Sigmoid colon (tissue), 7 donors: Measurements from ENCODE around the gene TPI1. TPM values are rescaled to one million over a fixed set of nuclear protein-coding genes. Genes with fewer than 3 reads are reported as not detected.
A peak's percentile ranks its signal among the peaks of the same experiment; 100 is the strongest.
"Not testable (repeated sequence)": the region's sequence is repeated elsewhere in the genome, so short reads cannot be mapped to it uniquely, and the experiment has no call there.

Experiments used
- DNase-seq: peaks from one replicate; pipeline ENCODE4 v3.0.0-alpha.2; 2019
- H3K27ac ChIP-seq, 4 donors: fragments of 200-600 bp; sonication (generic); one replicate each; pipeline ENCODE4 v1.5.1; 2016 to 2019; ENCODE audit warnings: mild to moderate bottlenecking in 1 of 4
- H3K27me3 ChIP-seq, 3 donors: fragments of 200-600 bp; sonication (generic); one replicate each; pipeline ENCODE4 v1.5.1; 2019; ENCODE audit warnings: mild to moderate bottlenecking in 1 of 3
- H3K36me3 ChIP-seq, 4 donors: fragments of 200-600 bp; sonication (generic); one replicate each; pipeline ENCODE4 v1.5.1; 2016 to 2019
- H3K4me1 ChIP-seq, 4 donors: fragments of 200-600 bp; sonication (generic); one replicate each; pipeline ENCODE4 v1.5.1; 2017 to 2019
- H3K4me3 ChIP-seq, 4 donors: fragments of 200-600 bp; sonication (generic); one replicate each; pipeline ENCODE4 v1.5.1; 2017 to 2019; ENCODE audit warnings: mild to moderate bottlenecking in 2 of 4, moderate library complexity in 1 of 4
- H3K9me3 ChIP-seq, 4 donors: fragments of 200-600 bp in 3 of 4; sonication (generic) in 3 of 4; one replicate each; pipeline versions ENCODE4 v1.5.1 to v1.6.1; 2013 to 2019
- EP300 ChIP-seq, 4 donors: sonication (generic); formaldehyde crosslinking; IDR thresholded peaks; one replicate each; pipeline ENCODE4 v1.6.1; 2017; ENCODE audit warnings: antibody characterized with exemption in 4 of 4
- POLR2A ChIP-seq, 2 donors: fragments of 450-650 bp; IDR thresholded peaks; one replicate each; pipeline ENCODE4 v1.6.1; 2016; ENCODE audit warnings: antibody characterized with exemption in 2 of 2, mild to moderate bottlenecking in 2 of 2, moderate library complexity in 2 of 2
- POLR2AphosphoS5 ChIP-seq, 4 donors: sonication (generic); formaldehyde crosslinking; IDR thresholded peaks; one replicate each; pipeline ENCODE4 v1.6.1; 2017; ENCODE audit warnings: antibody characterized with exemption in 4 of 4
- WGBS, 2 donors: extraction: QIAGEN DNeasy Blood & Tissue Kit; methylation state at CpG; one replicate each; pipeline ENCODE4 v1.1.7; 2013; 5-methylcytosine and 5-hydroxymethylcytosine counted together
- intact Hi-C: fragments of 100-400 bp; cut with DNase I; formaldehyde crosslinking; loops from one replicate; pipeline ENCODE4 v1.15.1; 2023
- polyA plus RNA-seq, 3 donors: library from polyadenylated mRNA; stranded (reverse); fragments of 200-250 nt; gene quantifications; one replicate each; pipeline ENCODE4 v1.2.3, GENCODE V29; 2013
- total RNA-seq, 4 donors: library from RNA; depleted of rRNA; stranded (reverse); fragments of >200 nt; gene quantifications; one replicate each; pipeline ENCODE4 v1.1.0, GENCODE V29; 2016
- TF ChIP-seq, protein P1 (sequence below), 4 experiments: fragments of 450-650 bp in 3 of 4; fragments of 200-600 bp in 1 of 4; IDR thresholded peaks; one replicate each; pipeline ENCODE4 v1.5.1; 2016 to 2019; ENCODE audit warnings: antibody characterized with exemption in 4 of 4, mild to moderate bottlenecking in 3 of 4, moderate library complexity in 2 of 4
- donor health status: healthy with polysubstance abuse.
- donor health status: Bipolar disorder and iron deficiency.
- donor health status: healthy.

TPI1 gene
- total and polyA plus RNA-seq, 7 donors = 194 to 994 (median 345) TPM

GRCh38 chr12:6904280-6905276 lies 37.2 kb downstream of the TPI1 start, which contains the start of gene LRRC23:
Gene LRRC23, plus strand, starts transcription at chr12:6904822. Its CDS starts 812 bp downstream, at chr12:6905634.
- peak; percentile 99 for DNase-seq
- peaks cover 0 to 15% (median 0%) of the 10 kb centered on the region in 4 donors for H3K36me3 ChIP-seq
- peak within 1 kb of the TSS; percentile 71 to 85 (median 84) for H3K27ac ChIP-seq
- H3K27me3 ChIP-seq = no peaks in the 10 kb centered on the region
- no peaks in the 10 kb centered on the region for H3K9me3 ChIP-seq
- H3K4me1 ChIP-seq = peaks cover 0 to 14% (median 11%) of the 10 kb centered on the region in 4 donors
- WGBS, 2 donors = 5 to 7% methylated on average over 34 of the region's 34 CpGs
- TF ChIP-seq EP300 (IDR thresholded peaks at IDR 0.05) = peak in 1 of 4 donors; percentile 60
- TF ChIP-seq, protein P1, sequence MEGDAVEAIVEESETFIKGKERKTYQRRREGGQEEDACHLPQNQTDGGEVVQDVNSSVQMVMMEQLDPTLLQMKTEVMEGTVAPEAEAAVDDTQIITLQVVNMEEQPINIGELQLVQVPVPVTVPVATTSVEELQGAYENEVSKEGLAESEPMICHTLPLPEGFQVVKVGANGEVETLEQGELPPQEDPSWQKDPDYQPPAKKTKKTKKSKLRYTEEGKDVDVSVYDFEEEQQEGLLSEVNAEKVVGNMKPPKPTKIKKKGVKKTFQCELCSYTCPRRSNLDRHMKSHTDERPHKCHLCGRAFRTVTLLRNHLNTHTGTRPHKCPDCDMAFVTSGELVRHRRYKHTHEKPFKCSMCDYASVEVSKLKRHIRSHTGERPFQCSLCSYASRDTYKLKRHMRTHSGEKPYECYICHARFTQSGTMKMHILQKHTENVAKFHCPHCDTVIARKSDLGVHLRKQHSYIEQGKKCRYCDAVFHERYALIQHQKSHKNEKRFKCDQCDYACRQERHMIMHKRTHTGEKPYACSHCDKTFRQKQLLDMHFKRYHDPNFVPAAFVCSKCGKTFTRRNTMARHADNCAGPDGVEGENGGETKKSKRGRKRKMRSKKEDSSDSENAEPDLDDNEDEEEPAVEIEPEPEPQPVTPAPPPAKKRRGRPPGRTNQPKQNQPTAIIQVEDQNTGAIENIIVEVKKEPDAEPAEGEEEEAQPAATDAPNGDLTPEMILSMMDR (IDR thresholded peaks at IDR 0.05) = no peak
- peak; percentile 51 to 53 for TF ChIP-seq POLR2A (IDR thresholded peaks at IDR 0.05)
- TF ChIP-seq POLR2AphosphoS5 (IDR thresholded peaks at IDR 0.05) = peak; percentile 70 to 83 (median 81)
- intact Hi-C loops = loop anchor here (5.0 kb wide), 1 partner anchor 32 kb away; the partner anchor contains the start of gene SPSB2
- H3K4me3 ChIP-seq = peak within 1 kb of the TSS; percentile 46 to 77 (median 59)

DNA sequence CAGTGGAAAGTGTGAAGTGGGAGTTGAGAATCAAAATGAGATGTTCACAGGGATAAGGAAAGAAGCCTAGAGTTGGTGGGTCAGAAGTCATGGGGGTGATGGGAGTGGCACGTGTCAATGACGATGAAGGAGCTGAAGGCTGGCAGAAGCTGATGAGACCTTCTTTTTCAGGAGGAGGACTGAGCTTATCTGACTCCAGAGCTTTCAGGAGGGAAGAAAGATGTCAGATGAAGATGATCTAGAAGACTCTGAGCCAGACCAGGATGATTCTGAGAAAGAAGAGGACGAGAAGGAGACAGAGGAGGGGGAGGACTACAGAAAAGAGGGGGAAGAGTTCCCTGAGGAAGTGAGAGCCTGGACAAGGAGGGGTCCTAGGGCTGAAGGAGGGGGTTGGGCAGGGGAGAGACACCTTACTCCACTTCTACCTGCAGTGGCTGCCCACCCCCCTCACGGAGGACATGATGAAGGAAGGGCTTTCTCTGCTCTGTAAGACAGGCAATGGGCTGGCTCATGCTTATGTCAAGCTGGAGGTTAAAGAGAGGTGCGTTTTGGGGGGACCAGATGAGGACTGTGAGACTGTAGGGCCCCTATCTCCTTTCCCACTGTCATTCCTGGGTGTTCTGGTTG lies 38.2 kb downstream of the TPI1 start:
- peak overlapping the region; percentile 71 to 85 (median 84) for H3K27ac ChIP-seq
- WGBS, 2 donors = 74 to 75% methylated on average over 5 of the region's 5 CpGs
- no peaks in the 10 kb centered on the region for H3K9me3 ChIP-seq
- peak; percentile 65 for DNase-seq
- no peak for TF ChIP-seq POLR2AphosphoS5 (IDR thresholded peaks at IDR 0.05)
- no peak for TF ChIP-seq EP300 (IDR thresholded peaks at IDR 0.05)
- no peak for TF ChIP-seq POLR2A (IDR thresholded peaks at IDR 0.05)
- TF ChIP-seq, protein P1 (IDR thresholded peaks at IDR 0.05) = no peak
- no peaks in the 10 kb centered on the region for H3K27me3 ChIP-seq
- intact Hi-C loops = loop anchor here (5.0 kb wide), 1 partner anchor 33 kb away; the partner anchor contains the start of gene SPSB2
- peak overlapping the region in 3 of 4 donors; percentile 46 to 77 (median 62) for H3K4me3 ChIP-seq
- peaks cover 0 to 14% (median 11%) of the 10 kb centered on the region in 4 donors for H3K4me1 ChIP-seq
- H3K36me3 ChIP-seq = peaks cover 0 to 15% (median 0%) of the 10 kb centered on the region in 4 donors

- Histone ChIP-seq H3K4me1 (peaks cover 0 to 14% (median 11%) of the 10 kb centered on the region in 4 donors), H3K36me3 (peaks cover 0 to 15% (median 0%) of the 10 kb centered on the region in 4 donors)
- H3K4me3 ChIP-seq, H3K27me3 ChIP-seq, H3K9me3 ChIP-seq, H3K27ac ChIP-seq: not testable (repeated sequence)
- DNase-seq = peak; percentile 59
- 95 to 97% methylated on average over 11 of the region's 11 CpGs for WGBS, 2 donors
- intact Hi-C loops = loop anchor here (5.0 kb wide), 1 partner anchor 36 kb away; the partner anchor contains the start of gene SPSB2
Observed at GRCh38 chr12:6908141-6908540, 40.8 kb downstream of the TPI1 start.

DNA sequence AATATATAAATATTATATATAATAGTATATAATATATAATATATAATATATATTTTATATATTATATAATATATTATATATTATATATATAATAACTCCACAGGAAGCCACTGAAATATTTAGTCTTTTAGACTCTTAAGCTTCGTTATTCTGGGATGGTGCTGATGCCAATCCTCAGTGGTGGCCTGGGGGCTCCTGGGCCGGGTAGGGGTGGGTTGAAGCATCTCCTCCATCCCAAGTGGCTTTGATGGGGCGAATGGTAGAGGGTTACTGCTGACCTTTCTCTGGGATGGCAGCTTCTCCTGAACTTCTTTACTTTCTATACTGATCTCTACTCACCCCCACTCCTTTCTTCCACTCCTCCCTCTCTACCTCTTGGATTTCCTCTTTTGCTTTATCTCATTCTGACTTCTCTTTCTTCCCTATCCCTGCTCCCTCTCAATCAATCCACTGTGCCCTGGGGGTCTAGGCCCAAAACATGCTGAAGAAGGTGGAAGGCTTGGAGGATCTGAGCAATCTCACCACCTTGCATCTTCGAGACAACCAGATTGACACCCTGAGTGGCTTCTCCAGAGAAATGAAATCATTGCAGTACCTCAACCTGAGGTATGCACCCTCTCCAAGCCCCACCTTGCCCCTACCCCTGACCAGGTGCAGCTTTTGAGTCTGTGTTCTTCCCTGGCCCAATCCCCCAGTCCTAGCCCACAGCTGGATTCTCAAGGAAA lies 42.3 kb downstream of the TPI1 start:
- Histone ChIP-seq H3K9me3 (no peaks in the 10 kb centered on the region), H3K27ac (no peak overlapping the region), H3K4me3 (no peak overlapping the region), H3K4me1 (peaks cover 0 to 19% (median 15%) of the 10 kb centered on the region in 4 donors), H3K27me3 (no peaks in the 10 kb centered on the region), H3K36me3 (peaks cover 0 to 15% (median 0%) of the 10 kb centered on the region in 4 donors)
- TF ChIP-seq, protein P1 (IDR thresholded peaks at IDR 0.05) = no peak
- TF ChIP-seq POLR2A (IDR thresholded peaks at IDR 0.05) = no peak
- TF ChIP-seq EP300 (IDR thresholded peaks at IDR 0.05) = no peak
- TF ChIP-seq POLR2AphosphoS5 (IDR thresholded peaks at IDR 0.05) = no peak
- 91 to 95% methylated on average over 4 of the region's 4 CpGs for WGBS, 2 donors
- intact Hi-C loops = loop anchor here (5.0 kb wide), 1 partner anchor 37 kb away; the partner anchor contains the start of gene SPSB2
- peak; percentile 60 for DNase-seq
